ENCODE data around the gene ABLIM2. TPM values are rescaled to one million over a fixed set of nuclear protein-coding genes. Genes with fewer than 3 reads are reported as not detected.

Gene ABLIM2
- total and polyA plus RNA-seq, 2 of the 8 experiments (the other 6 are each of a cell fraction or from before 2014, with no cell fraction given) = 2.8 to 3.0 TPM

DNA sequence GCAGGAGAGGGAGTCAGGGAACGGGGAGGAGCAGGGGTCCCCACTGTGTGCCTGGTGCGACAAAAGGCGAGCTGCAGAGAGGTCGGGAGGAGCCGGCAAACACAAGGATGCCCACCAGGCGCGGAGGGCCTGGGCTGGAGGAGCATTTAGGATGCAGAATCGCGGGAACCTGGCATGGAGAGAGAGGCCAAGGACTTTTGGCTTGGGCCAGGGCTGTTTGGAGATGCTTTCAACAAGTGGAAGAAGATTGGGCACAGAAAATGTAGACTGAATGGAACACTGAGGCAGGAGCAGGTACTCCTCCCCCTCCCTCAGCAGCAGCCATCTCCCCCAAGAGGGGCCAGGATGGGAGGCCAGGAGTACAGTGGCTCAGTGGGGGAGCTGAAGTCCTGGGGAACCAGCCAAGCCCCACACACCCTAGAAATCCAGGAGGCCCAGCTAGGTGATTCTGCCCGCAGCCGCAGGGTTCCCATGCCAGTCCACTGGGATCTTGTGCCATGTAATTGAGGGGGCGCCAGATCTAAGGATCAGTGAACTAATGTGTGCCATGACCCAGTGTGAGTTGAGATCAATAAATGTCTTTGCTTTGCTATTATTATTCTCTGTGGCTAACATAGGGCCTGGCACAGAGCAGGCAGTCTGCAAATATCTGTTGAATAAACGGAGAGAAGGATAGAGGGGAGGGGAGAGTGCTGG, 1.1 kb upstream of the ABLIM2 start:
- H2BK5ac ChIP-seq (ENCODE audit: low read depth, low read length) = no peak overlapping the region
- no peak overlapping the region for H4K91ac ChIP-seq (replicated peaks; ENCODE audit: insufficient read length, low read length)
- H3K23me2 ChIP-seq (ENCODE audit: low read depth, low read length) = peaks cover 14% of the 10 kb centered on the region; the same call in 1 of the 2 replicates
- H3K4ac ChIP-seq (replicated peaks; ENCODE audit: insufficient read length, low read depth, low read length) = no peak overlapping the region
- H2BK12ac ChIP-seq (ENCODE audit: low read depth, low read length) = no peak overlapping the region
- H3K79me2 ChIP-seq (ENCODE audit: control insufficient read depth in 1 of 2, insufficient read depth in 2 of 2, low read length in 2 of 2) = no peaks in the 10 kb centered on the region
- H2AK5ac ChIP-seq (ENCODE audit: low read depth, low read length) = no peak overlapping the region
- FAIRE-seq (no peak), DNase-seq (ENCODE audit: low read depth in 1 of 2, low spot score in 2 of 2) (no peak)
- H2BK20ac ChIP-seq (ENCODE audit: low read length) = no peak overlapping the region
- no peak overlapping the region for H3K14ac ChIP-seq (ENCODE audit: insufficient read length)
- H4K8ac ChIP-seq (ENCODE audit: extremely low read depth, insufficient read depth, low read length) = peak overlapping the region; percentile 82
- no peak overlapping the region for H3K23ac ChIP-seq (ENCODE audit: insufficient read length)
- no peak overlapping the region for H2BK120ac ChIP-seq (replicated peaks; ENCODE audit: low read depth, low read length)
- no peak overlapping the region; a peak in 1 of 7 replicates for H3K9ac ChIP-seq (replicated peaks in 1 of 4; ENCODE audit: extremely low read depth in 1 of 4, low read depth in 3 of 4, low read length in 3 of 4)
- H3K79me1 ChIP-seq (ENCODE audit: low read depth, low read length) = no peaks in the 10 kb centered on the region
- no peaks in the 10 kb centered on the region for H3K9me3 ChIP-seq (ENCODE audit: insufficient read depth in 2 of 2, low read depth in 1 of 2, low read length in 1 of 2)
- peaks cover 3 to 7% of the 10 kb centered on the region in 2 experiments for H4K20me1 ChIP-seq (replicated peaks in 1 of 2; ENCODE audit: control insufficient read depth in 1 of 2, insufficient read depth in 2 of 2, low read length in 2 of 2)
- H3K4me3 ChIP-seq (ENCODE audit: extremely low read depth in 1 of 4, insufficient read depth in 2 of 4, low read depth in 3 of 4, low read length in 4 of 4) = peak overlapping the region; percentile 63 to 75 (median 72)
- TF ChIP-seq EZH2 (IDR thresholded peaks at IDR 0.05; ENCODE audit: low read depth, low read length, severe bottlenecking) (peak; percentile 46), SIN3A (conservative IDR thresholded peaks at IDR 0.05 in 1 of 2, IDR thresholded peaks at IDR 0.05 in 1 of 2; ENCODE audit: low read depth in 1 of 2, low read length in 2 of 2) (no peak), BACH1 (IDR thresholded peaks at IDR 0.05; ENCODE audit: low read length) (no peak)
- H4K5ac ChIP-seq (ENCODE audit: insufficient read length, low read depth, low read length) = no peak overlapping the region
- no peak overlapping the region for H2AFZ ChIP-seq (ENCODE audit: low read length)
- H3K18ac ChIP-seq (ENCODE audit: extremely low read depth, low read length) = no peak overlapping the region
- ChIA-PET POLR2A (ENCODE audit: partially characterized antibody) (no interaction called here), CTCF (ENCODE audit: partially characterized antibody) (interaction anchor here (0.9 to 1.9 kb wide), 5 partner anchors 10 to 22 kb away, joined by 3 to 14 read pairs (median 5); no protein-coding TSS in a partner anchor)
- peak overlapping the region; percentile 90 to 97 for H3K4me2 ChIP-seq (ENCODE audit: insufficient read depth in 1 of 2, low read depth in 2 of 2, low read length in 2 of 2)
- no peak overlapping the region for H3K27ac ChIP-seq (ENCODE audit: low read depth, low read length)
- WGBS, 2 experiments (ENCODE audit: extremely low coverage in 1 of 2, insufficient coverage in 1 of 2, insufficient read length in 1 of 2, insufficient replicate concordance in 2 of 2, low coverage in 1 of 2, low lambda C conversion rate in 2 of 2, missing lambda C conversion rate in 1 of 2) = 33% methylated on average over 13 of the region's 13 CpGs; no CpG with 5 or more reads in 1 of the 2 experiments
- H3K56ac ChIP-seq (replicated peaks; ENCODE audit: insufficient read length, low read depth, low read length) = no peak overlapping the region
- peaks cover 0 to 5% (median 2%) of the 10 kb centered on the region in 4 experiments; a peak in 4 of 7 replicates for H3K4me1 ChIP-seq (replicated peaks in 1 of 4; ENCODE audit: control insufficient read depth in 3 of 4, insufficient read depth in 4 of 4, low read length in 3 of 4)
- H3K27me3 ChIP-seq (replicated peaks in 1 of 4; ENCODE audit: control insufficient read depth in 3 of 4, extremely low read depth in 1 of 4, insufficient read depth in 3 of 4, low read length in 3 of 4) = peaks cover 6 to 43% (median 30%) of the 10 kb centered on the region in 4 experiments
- no peak overlapping the region for H2BK15ac ChIP-seq (ENCODE audit: low read length)
- no peaks in the 10 kb centered on the region for H3K36me3 ChIP-seq (ENCODE audit: control insufficient read depth in 2 of 4, insufficient read depth in 4 of 4, low read length in 3 of 4)

Measured in H1 (cell line).